GM18511 (cell line): ENCODE results near the gene CAPN7.
A peak's percentile ranks its signal among the peaks of the same experiment; 100 is the strongest.

ENCODE experiments used
- ATAC-seq: cut with Tn5 transposase; IDR thresholded peaks from one replicate; pipeline ENCODE4 v1.9.1; 2021; ENCODE audit warnings: mild to moderate bottlenecking, moderate library complexity; ENCODE audit not compliant: unreplicated experiment

The CAPN7 gene

DNA sequence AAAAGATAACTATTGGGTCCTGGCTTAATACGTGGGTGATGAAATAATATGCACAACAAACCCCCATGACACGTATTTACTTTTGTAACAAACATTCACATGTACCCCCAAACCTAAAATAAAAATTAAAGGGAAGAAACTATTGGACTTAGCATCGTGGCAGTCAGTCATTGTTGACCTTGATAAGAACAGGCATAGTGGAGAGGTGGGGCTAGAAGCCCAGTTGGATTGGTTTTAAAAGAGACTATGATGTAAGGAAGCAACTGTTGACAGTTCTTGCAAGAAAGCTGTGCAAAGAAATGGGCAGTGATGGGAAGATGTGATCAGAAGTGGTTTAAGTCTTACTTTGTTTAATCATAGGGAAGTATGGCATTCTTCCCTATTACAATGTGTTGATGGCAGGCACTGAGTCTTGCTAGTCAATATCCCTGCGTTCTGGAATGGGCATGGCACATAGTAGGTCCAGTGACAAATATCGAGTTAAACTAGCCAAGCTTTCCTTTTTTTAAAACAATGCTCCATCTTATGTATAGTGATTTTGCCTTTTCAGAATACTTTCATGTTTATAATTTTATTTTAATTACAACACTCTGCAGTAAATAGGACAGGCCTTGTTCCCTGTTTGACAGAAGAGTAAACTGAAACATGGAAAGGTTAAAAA is 37.9 kb downstream of the CAPN7 start:
- no peak for ATAC-seq

DNA sequence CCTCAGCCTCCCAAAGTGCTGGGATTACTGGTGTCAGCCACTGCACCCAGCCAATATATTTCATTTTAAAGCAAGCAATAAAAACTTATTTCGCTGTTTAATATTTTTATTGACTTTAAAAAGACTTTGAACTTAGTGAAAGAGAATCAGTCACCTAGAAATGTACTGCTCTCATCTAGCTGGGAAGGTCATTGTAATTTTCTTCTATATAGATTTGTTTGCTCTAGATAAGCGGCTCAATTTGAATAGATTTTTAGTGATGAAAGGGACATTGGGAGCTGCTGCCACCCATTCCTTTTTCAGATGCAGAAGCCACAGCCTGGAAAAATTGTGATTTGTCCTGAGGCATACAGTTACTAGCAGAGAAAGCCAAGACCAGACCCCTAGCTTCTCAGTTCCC is 40.1 kb downstream of the CAPN7 start:
- no peak for ATAC-seq

DNA sequence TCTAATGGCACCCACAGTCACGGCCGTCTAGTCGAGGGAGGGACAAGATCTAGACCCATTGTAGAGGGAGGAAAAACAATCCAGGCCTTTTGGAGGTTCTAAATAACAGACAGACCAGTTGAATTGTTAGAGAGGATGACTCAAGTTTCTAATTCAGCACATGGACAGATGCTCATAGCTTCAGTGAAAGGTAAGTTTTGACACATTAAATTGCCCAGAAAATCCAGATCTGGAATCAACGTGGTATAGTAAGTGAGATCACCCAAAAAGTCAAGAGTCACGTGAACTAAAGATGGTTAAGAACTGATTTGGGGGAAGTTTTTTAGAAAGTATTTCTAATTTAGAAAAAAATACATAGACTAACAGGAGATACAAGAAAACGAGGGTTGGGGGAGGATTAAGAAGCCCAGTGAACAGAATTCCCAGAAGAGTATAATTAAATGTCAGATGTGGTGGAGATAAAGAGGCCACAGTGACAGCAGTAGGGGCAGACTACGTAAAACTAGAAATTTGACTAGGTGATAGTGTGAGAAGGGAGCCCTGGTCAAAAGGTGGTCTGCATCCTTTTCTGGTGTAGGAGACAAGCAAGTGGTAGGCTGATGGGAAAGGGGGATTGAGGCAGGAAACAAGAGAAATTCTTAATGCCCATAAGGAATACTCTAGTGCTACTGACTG is 47.1 kb downstream of the CAPN7 start:
- no peak for ATAC-seq

DNA sequence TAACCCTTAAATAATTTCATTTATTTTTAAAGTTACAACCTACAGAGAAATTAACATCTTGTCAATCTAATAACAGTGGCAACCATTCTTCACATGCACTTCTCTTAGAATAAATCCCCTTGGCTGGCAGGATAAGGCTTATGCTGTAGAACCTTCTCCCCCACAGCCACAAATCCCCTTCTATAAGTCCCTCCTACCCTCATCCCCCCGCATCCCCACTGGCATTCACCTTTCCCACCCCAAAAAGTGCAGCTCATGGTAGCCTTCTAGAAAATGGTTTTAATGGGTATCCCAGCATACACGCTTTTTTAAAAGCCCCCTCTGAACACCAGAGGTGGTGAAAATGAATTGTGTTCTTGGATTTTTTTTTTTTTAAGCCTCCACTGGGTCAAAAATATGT is 49.2 kb downstream of the CAPN7 start:
- ATAC-seq: no peak

DNA sequence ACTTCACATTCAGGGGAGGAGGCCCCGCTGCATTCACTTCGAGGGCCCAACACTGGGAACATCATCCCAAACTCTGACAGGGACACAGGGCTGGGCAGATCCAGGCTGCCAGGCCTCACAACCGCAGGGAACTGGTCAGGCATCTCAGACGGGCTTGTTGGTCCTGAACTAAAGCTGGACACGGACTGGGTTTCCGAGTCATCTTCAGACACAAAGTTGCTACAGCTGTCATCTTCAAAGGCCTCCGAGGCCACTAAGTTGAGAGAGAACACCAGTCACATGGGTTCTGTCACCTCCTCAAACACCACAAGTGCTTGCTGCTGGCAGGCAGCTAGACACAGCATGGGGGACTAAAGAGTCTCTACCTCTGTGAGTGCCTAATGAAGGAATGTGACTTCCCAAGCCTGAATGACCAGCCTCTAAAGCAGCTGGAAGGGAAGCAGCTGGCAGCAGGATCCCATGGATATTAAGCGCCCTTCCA is 50.9 kb downstream of the CAPN7 start:
- no peak for ATAC-seq

DNA sequence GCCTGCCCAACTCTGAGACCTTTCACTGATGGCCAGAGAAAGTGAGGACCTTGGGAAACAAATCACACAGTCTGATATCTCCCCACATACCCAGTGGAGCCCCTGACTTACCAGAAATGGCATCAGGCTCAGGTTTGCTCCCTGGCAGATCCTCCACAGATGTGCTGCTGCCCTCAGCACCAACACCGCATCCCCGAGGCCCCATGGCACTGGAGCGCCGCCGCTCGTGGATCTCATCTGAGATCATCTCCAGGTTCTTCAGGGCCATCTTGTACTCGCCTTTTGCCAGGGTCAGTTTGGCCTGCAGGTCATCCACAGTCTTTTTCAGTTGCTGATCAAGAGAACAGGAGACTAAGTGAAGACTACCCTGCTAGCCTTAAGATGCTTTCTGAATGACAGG is 52.7 kb downstream of the CAPN7 start:
- no peak for ATAC-seq

DNA sequence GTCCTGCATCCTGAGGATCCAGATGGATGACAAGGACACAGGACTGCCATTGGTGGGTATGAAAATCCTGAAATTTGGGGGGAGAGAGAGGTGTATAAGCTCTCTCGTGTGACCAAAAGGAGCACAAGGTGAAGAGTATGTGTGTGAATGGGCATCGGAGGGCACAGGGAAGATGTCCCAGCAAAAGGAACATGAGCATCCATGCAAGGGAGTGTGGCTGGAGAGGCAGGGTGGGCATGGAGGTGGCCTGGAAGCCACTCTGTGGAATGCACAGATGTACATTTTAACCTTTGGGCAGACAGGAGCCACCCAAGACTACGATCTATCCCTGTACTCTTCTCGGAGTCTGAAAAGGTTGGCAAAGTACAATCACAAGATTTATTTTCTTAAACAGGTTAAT is 54.5 kb downstream of the CAPN7 start:
- ATAC-seq: no peak

DNA sequence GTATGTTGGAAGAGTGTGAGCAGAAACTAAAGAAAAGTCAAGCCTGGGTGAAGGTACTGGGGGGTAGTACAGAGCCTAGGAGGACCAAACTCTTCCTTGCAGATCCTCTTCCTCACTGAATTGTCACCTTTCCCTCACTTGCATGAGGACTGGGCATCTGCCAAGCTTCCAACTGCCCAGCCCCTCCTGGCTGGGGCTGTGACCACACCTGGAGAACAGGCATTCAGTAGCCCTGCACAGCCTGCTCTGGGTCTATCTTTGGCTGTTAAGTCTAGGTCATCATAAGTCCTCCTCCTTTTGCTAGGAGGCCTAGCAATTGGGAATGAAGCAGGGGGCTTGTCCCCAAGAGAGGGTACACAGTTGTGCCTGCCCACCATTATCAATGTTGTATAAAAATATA is 55.2 kb downstream of the CAPN7 start:
- no peak for ATAC-seq

DNA sequence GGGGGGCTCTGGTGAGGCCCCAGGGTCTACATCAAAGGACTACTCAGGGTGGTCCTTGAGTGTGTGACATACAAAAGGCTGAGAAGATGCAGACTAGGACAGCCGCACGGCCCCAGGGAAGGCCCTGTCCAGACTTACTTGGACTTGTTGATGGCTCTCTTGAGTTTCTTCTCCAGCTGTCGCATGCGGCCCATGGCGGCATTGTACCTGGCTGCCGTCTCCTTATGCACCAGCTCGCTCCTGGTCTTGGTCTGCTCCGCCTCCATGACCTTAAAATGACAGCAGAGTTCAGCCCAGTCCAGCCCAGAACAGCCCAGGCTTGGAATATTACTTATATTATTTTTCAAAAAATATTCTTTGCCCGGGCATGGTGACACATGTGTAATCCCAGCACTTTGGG is 56.0 kb downstream of the CAPN7 start:
- ATAC-seq: no peak

DNA sequence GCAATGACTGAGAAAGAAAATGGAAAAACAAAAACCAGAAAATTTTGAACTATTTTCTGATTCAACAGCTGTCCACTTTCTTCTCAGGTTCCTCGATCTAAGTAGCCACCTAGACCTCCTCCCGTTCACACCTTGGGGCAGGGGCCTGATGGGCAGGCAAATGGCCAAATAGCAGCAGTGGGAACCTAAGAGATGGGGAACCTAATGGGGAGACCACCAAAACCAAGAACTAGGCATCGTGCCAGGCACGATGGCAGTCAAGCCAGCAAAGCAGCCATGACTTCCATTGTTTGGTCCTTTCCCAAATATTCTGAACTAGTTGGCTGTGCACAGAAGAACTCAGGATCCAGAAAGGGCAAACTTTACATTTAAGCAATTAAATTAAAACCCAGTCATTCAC is 57.1 kb downstream of the CAPN7 start:
- ATAC-seq: no peak

DNA sequence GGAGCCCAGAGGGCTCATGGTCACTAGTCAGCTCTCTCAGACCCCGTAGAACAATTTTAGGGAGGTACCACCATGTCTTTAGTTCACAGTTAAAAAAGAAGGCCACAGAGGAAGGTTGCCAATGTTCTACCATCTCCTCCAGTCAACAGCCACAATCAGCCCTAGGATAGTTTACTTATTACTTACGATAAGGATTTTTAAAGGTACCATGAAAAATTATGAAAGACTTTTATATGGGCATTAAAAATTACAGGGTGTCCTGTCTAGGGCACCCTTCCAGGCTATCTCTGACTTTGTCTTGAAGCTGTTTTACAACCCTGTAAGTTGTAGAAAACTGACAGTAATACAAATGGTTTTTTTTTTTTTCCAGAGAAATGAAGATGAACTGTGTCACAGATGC is 57.9 kb downstream of the CAPN7 start:
- no peak for ATAC-seq

DNA sequence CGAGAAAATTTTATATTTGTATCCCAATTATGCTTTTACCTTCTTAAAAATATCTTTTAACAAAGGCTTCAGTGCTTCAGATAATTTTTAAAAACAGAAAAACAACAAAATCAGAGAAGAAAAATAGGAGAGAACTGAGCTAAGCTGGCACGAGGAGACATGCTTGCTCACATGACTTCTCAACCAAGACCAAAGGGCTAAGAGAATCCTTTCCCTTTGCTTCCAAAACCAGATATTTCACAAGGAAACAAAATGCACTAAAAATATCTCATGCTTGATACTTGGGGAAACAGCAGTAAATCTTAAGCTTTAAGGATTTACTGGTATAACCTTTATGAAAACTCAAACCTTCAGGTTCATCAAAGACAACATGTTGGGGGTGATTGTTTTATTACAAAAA is 58.4 kb downstream of the CAPN7 start:
- no peak for ATAC-seq

DNA sequence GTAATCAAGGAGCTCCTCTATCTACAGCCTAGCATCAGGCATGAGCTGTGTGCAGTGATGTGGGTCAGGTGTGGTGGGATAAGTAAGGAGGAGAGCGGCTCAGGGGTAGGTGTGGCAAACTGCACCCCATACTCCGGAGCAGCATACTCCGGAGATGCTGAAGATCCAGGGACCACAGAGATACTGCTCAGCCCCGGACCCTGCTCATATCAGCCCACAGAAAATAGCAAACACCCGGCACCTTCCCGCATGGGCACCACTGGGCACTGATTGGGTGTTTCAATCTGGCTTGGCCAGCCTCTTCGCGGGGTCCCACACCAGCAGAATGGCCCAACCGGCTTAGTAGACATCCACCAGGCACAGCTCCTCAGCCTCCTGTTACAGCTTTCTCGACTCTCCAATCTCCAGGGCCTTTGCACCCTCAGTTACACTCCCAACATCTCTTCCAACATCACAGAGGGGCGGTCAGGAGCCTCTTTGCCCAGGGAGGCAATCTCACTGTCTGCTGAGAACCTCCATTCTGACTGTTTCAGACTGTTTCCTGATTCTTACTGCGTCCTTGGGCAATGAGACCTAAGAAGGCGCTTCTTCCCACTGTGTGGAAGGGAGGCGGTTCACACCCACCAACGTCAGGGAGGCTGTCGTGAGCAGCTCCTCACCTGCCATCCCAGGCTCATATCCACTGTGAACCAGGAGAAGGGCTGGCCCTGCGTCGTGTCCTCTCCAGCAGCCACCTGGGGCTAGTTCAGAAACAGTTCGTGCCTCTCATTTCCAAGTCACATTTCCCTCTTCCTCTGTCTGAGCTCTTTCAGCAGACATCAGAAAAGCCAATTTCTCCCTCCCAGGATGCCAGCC is 59.8 kb downstream of the CAPN7 start:
- ATAC-seq: no peak

DNA sequence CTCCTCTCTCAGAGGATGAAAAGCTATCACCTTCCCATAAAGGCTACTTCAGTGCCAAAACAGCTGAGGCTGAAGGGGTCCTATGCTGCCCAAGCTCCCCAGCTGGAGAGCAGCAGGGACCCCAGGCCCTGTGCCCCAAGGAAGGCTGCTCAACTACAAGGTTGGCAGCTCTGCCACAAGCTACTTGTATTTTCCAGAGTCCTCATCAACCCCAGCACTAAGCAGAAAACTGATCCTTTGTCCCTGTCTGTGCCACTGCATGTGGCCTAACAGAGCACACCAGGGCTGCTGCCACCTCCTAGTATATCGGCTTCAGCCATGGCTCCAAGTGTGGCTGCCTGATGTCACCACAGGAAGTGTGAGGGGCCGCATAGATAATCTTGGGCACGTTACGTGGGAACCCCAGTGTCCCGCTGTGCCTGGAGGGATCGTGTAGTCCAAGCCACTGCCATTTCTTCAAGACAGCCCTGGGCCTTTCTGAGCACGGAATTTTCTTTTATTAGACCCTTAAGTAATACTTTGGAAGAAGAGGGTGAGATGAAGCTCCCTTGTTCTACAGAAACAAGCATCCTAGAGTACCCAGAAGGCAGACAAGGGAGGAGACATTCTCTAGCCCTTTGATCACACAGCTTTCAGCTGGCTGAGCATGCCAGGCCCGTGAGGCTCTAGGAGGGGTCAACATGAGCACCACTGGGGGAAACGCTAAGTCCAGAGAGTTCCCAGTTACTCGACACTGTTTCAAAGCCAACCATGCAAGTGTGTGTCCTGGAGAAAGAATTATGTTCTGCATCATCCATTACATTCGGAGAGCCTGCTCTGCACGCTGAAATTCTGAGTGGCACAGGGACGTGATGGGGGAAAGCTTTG is 60.7 kb downstream of the CAPN7 start:
- ATAC-seq: no peak

DNA sequence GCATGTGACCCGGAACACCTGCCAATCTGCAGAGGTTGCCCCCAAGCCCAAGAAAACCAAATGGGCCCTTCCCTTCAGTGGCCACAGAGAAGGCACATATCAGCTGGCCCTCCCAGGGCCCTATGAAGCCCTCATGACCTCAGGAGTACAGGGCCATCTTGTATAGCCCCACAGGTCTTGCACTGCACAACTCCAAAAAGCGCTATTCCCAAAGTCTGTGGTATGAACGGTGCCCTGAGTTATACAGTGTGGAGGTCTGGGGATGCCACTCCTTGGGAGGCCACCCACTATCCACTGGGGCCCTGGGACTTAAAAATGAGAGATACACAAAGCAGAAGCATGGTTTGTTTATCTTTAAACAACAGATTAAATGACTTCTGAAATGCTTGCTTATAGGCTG is 61.5 kb downstream of the CAPN7 start:
- no peak for ATAC-seq

DNA sequence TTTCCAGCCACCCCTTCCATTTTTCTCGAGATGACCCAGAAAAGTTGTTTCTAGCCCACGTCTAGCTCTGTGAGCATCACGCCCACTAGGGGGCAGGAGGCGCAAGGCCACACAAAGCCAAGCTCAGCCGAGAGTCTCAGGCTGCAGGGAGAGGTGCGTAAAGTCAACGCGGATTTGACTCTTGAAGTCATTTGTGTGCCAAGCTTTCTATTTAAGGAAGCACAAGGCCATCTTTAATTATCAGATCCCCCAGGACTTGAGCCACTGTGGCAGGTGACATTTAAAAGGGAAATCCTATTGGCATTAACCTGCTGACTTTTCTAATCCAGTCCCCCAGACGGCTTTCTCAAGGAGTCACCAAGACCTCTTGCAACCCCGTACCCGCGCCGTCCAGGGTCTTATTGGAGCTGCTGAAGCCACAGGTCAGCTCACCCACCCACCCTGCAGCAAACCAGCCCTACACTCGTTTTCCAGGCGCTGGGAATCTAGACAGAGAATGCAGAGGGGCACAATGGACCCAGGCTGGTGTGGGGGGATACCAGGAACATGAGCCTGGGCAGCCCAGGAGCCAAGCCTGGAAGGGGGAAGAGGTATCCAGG is 62.1 kb downstream of the CAPN7 start:
- peak; percentile 71 for ATAC-seq

DNA sequence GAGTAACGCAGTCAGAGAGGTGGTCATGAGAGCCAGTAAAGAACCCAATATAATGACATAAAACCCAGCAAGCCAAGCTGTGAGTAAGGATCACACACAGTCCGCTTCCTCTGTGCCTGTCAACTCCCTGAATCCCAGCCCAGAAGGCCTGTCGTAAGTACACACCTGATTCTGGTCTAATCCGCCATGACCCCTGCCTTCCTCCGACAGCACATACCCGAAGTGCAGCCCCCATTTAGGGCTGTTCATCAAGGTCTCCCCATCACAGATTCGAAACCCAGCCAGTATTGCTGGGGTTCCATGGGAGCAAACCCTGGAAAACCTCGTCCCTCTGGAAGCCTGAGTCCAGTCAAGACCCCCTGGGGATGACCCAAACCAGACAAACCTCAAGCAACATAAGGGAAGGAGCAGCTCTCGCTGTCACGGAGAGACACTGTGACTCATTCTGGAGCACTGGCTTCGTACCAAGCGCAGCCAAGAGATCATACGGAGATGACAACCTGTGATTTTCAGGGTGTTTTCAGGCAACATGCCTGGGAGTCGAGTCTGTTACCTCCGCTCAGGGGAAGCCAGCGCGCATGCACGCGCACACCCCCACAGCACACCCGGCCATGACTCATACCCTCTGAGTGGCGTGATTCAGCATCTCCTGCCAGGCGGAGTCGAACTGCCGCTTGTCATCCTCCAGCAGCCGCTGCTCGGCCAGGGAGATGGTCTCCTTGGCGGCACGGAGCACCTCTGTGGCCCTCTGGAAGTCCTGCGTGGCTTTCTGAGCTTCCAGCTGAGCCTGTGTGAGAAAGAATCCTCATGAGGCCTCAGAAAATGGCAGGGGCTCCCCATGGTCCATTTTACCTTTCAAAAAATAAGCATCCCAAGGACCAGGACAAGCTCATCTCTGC is 63.3 kb downstream of the CAPN7 start:
- ATAC-seq: no peak

DNA sequence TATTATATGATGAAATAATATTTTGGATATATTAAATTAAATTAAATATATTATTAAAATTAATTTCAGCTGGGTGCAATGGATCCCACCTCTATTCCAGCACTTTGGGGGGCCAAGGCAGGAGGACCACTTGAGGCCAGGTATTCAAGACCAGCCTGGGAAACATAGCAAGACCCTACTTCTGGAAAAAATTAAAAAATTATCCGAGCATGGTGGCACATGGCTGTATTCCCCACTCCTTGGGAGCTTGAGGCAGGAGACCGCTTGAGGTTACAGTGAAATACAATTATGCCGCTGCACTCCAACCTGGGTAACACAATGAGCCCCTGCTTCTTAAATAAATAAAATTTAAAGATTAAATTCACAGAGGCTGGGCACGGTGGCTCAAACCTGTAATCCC is 65.0 kb downstream of the CAPN7 start:
- no peak for ATAC-seq

DNA sequence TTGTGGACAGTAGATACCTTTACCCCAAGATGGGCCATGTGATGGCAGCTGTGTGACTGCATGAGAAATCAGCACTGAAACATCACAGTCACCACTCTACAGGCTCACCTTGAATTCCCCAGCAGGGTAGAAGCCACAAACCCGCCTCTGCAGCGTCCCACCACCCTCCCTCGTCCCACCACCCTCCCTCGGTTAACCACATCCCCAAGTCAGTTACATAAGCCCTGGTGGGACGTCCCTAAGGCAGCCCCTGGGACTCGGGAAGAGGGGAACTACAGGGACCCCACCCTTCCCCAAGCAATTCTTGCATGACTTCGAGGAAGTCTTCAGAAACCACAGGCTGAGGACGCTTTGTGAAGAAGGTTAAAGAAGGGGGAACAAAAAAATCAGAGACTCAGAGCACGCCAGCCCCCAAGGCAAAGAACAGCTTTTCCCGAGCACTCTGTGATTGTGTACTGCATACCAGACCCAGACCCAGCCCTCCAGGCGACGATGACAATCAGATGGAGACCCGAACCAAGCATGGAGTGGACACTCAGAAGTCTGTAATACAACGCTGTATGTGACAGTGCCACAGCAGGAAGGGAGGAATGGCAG is 65.8 kb downstream of the CAPN7 start:
- ATAC-seq: peak; percentile 73
